ENCODE data around the gene CYREN. TPM values are rescaled to one million over a fixed set of nuclear protein-coding genes. Genes with fewer than 3 reads are reported as not detected.

Gene CYREN
- total RNA-seq, 2 experiments from 2014 or later, result 14.0 to 15.8 TPM

- CTCF ChIA-PET, result interaction anchor here (7.2 kb wide), 1 partner anchor 17 kb away, joined by 53 read pairs; the partner anchor contains the start of gene CYREN
- Mint-ChIP-seq H3K27me3 (no peaks in the 10 kb centered on the region), H3K4me1 (ENCODE audit: low read depth) (peaks cover 83% of the 10 kb centered on the region), H3K36me3 (ENCODE audit: low read depth) (peaks cover 87% of the 10 kb centered on the region), H3K4me3 (no peak overlapping the region), H3K27ac (no peak overlapping the region), H3K9me3 (peaks cover 32% of the 10 kb centered on the region)
- Histone ChIP-seq H3K27me3 (ENCODE audit: control insufficient read depth in 1 of 2, insufficient read depth in 2 of 2, low read length in 2 of 2) (no peaks in the 10 kb centered on the region), H3K9me3 (ENCODE audit: control insufficient read depth in 1 of 2, insufficient read depth in 1 of 2, low read length in 2 of 2) (peaks cover 0 to 30% of the 10 kb centered on the region in 2 experiments), H3K36me3 (ENCODE audit: insufficient read depth, low read length) (peaks cover 22% of the 10 kb centered on the region), H3K4me1 (ENCODE audit: insufficient read depth, low read length) (peaks cover 20% of the 10 kb centered on the region), H3K27ac (ENCODE audit: low read depth in 1 of 2, low read length in 2 of 2) (no peak overlapping the region), H3K4me3 (ENCODE audit: low read length) (no peak overlapping the region)
- DNase-seq, result no peak
- intact Hi-C loops (cut with DNase I, micrococcal nuclease), result loop anchor here in 1 of 2 experiments (5.0 kb wide), 1 partner anchor 500 kb away; no protein-coding TSS in a partner anchor
- POLR2A ChIA-PET, result no interaction called here
- TF ChIP-seq, protein P1, sequence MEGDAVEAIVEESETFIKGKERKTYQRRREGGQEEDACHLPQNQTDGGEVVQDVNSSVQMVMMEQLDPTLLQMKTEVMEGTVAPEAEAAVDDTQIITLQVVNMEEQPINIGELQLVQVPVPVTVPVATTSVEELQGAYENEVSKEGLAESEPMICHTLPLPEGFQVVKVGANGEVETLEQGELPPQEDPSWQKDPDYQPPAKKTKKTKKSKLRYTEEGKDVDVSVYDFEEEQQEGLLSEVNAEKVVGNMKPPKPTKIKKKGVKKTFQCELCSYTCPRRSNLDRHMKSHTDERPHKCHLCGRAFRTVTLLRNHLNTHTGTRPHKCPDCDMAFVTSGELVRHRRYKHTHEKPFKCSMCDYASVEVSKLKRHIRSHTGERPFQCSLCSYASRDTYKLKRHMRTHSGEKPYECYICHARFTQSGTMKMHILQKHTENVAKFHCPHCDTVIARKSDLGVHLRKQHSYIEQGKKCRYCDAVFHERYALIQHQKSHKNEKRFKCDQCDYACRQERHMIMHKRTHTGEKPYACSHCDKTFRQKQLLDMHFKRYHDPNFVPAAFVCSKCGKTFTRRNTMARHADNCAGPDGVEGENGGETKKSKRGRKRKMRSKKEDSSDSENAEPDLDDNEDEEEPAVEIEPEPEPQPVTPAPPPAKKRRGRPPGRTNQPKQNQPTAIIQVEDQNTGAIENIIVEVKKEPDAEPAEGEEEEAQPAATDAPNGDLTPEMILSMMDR (IDR thresholded peaks at IDR 0.05), result no peak
- ATAC-seq (ENCODE audit: poor library complexity), result no peak
Measured at GRCh38 chr7:135152442-135152841, 18.1 kb downstream of the CYREN start.

DNA sequence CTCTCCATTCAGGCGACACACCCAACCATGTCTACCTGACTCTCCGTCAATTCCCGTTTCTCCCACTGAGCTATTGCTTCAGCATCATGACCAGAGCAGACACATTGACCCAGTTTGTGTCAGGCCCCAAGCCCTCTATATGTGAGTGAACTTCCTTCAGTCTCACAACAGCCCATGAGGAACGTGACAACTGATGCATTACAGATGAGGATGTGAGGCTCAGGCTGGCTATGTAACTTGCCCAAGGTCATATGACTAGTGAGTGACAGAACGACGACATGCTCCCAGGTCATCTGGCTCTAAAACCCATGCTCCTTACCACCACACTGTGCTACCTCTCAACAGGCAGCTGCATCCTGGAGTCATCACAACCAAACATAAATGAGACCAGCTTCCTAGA, 19.0 kb downstream of the CYREN start:
- ATAC-seq (ENCODE audit: poor library complexity) (no peak), DNase-seq (peak in 3 of 14 experiments; percentile 18 to 72 (median 56))
- H3K27me3 ChIP-seq (ENCODE audit: control insufficient read depth in 1 of 2, insufficient read depth in 2 of 2, low read length in 2 of 2), result no peaks in the 10 kb centered on the region
- intact Hi-C loops (cut with DNase I, micrococcal nuclease), result loop anchor here in 1 of 2 experiments (2.0 to 5.0 kb wide), 2 partner anchors 15 to 499 kb away; no protein-coding TSS in a partner anchor
- H3K4me3 Mint-ChIP-seq, result peak overlapping the region; percentile 57
- peaks cover 0 to 22% of the 10 kb centered on the region in 2 experiments for H3K9me3 ChIP-seq (ENCODE audit: control insufficient read depth in 1 of 2, insufficient read depth in 1 of 2, low read length in 2 of 2)
- H3K4me3 ChIP-seq (ENCODE audit: low read length), result no peak overlapping the region
- peaks cover 78% of the 10 kb centered on the region for H3K36me3 Mint-ChIP-seq (ENCODE audit: low read depth)
- H3K9me3 Mint-ChIP-seq, result peaks cover 28% of the 10 kb centered on the region
- ChIA-PET POLR2A (interaction anchor here (0.7 to 0.9 kb wide), 2 partner anchors 13 to 19 kb away, joined by 5 read pairs; partner anchors contain the start of gene CYREN), CTCF (interaction anchor here (7.2 kb wide), 1 partner anchor 18 kb away, joined by 53 read pairs; the partner anchor contains the start of gene CYREN)
- peaks cover 84% of the 10 kb centered on the region for H3K4me1 Mint-ChIP-seq (ENCODE audit: low read depth)
- TF ChIP-seq, protein P1 (IDR thresholded peaks at IDR 0.05), result no peak
- no peak overlapping the region for H3K27ac ChIP-seq (ENCODE audit: low read depth in 1 of 2, low read length in 2 of 2)
- peak overlapping the region; percentile 46 for H3K27ac Mint-ChIP-seq
- peaks cover 19% of the 10 kb centered on the region for H3K36me3 ChIP-seq (ENCODE audit: insufficient read depth, low read length)
- H3K4me1 ChIP-seq (ENCODE audit: insufficient read depth, low read length), result peaks cover 23% of the 10 kb centered on the region
- no peaks in the 10 kb centered on the region for H3K27me3 Mint-ChIP-seq

DNA sequence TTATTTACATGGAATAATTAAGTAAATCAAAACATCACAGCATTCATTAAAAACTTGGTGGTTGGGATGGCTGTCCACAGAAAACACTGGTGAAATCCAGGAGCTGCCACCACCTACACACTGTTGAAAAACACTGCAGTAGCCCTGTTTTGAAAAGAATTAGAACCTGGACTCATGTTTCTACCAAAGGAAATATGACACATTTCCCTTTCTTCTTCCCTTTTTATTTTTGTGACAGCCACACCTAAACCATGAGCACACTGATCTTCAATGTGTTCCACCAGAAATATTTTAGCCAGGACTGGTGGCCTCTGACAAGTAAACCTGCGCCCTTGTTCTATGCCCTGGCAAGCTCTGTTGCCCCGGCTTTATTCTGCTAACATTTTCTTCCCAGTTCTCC, 19.4 kb downstream of the CYREN start:
- TF ChIP-seq, protein P1 (IDR thresholded peaks at IDR 0.05), result no peak
- Mint-ChIP-seq H3K27ac (peak overlapping the region; percentile 46), H3K4me3 (peak overlapping the region; percentile 57), H3K27me3 (no peaks in the 10 kb centered on the region), H3K9me3 (peaks cover 24% of the 10 kb centered on the region), H3K36me3 (ENCODE audit: low read depth) (peaks cover 74% of the 10 kb centered on the region), H3K4me1 (ENCODE audit: low read depth) (peaks cover 88% of the 10 kb centered on the region)
- DNase-seq, result no peak
- H3K4me3 ChIP-seq (ENCODE audit: low read length), result no peak overlapping the region
- intact Hi-C loops (cut with DNase I, micrococcal nuclease), result loop anchor here in 1 of 2 experiments (2.0 to 5.0 kb wide), 2 partner anchors 16 to 499 kb away; no protein-coding TSS in a partner anchor
- H3K4me1 ChIP-seq (ENCODE audit: insufficient read depth, low read length), result peaks cover 27% of the 10 kb centered on the region
- H3K27ac ChIP-seq (ENCODE audit: low read depth in 1 of 2, low read length in 2 of 2), result no peak overlapping the region
- CTCF ChIA-PET, result interaction anchor here (7.2 kb wide), 1 partner anchor 18 kb away, joined by 53 read pairs; the partner anchor contains the start of gene CYREN
- POLR2A ChIA-PET, result interaction anchor here (0.9 to 1.1 kb wide), 2 partner anchors 18 to 20 kb away, joined by 4 to 5 read pairs; partner anchors contain the start of gene CYREN
- ATAC-seq (ENCODE audit: poor library complexity), result no peak
- peaks cover 0 to 18% of the 10 kb centered on the region in 2 experiments for H3K9me3 ChIP-seq (ENCODE audit: control insufficient read depth in 1 of 2, insufficient read depth in 1 of 2, low read length in 2 of 2)
- H3K36me3 ChIP-seq (ENCODE audit: insufficient read depth, low read length), result peaks cover 18% of the 10 kb centered on the region
- H3K27me3 ChIP-seq (ENCODE audit: control insufficient read depth in 1 of 2, insufficient read depth in 2 of 2, low read length in 2 of 2), result no peaks in the 10 kb centered on the region

All from CD4-positive, alpha-beta T cell (primary cell).